Umbilical cord (tissue), 2 donors: ENCODE data around the gene KCTD8. TPM values are rescaled to one million over a fixed set of nuclear protein-coding genes. Genes with fewer than 3 reads are reported as not detected.

Experiments used
- DNase-seq: peaks from one replicate; pipeline ENCODE4 v3.0.0-alpha.2; 2015; ENCODE audit warnings: low spot score
- total RNA-seq: library from RNA; depleted of rRNA; stranded (reverse); fragments of >200 nt; gene quantifications from one replicate; pipeline ENCODE4 v1.2.3, GENCODE V29; 2014; ENCODE audit warnings: low replicate concordance; ENCODE audit not compliant: insufficient read depth

Gene KCTD8
- total RNA-seq, 1 donor from 2014 or later = 3.1 TPM

GRCh38 chr4:44162538-44163270 is 285.9 kb downstream of the KCTD8 start:
- no peak for DNase-seq

DNA sequence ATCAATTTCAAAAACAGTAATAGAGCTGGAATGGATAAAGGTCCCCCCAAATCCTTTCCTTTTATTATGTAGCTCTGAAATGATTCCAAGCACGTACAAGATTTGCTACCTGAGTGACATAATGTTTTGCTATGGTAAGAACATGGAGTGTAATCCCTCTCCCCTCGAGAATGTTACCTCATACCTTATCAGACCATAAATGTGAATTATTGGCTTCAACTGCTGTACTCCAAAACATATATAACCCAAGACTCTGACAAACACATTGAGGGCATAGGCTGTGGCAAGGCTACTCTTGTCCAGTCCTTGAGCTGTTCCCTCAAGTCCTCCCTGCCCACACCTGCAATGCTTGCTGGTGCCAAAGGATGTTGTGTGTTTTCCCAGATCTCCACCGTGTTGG is 286.9 kb downstream of the KCTD8 start:
- no peak for DNase-seq

GRCh38 chr4:44160776-44161367 is 287.7 kb downstream of the KCTD8 start:
- DNase-seq = no peak

- no peak for DNase-seq
These were observed 288.6 kb downstream of the KCTD8 start for GRCh38 chr4:44159991-44160390.

DNA sequence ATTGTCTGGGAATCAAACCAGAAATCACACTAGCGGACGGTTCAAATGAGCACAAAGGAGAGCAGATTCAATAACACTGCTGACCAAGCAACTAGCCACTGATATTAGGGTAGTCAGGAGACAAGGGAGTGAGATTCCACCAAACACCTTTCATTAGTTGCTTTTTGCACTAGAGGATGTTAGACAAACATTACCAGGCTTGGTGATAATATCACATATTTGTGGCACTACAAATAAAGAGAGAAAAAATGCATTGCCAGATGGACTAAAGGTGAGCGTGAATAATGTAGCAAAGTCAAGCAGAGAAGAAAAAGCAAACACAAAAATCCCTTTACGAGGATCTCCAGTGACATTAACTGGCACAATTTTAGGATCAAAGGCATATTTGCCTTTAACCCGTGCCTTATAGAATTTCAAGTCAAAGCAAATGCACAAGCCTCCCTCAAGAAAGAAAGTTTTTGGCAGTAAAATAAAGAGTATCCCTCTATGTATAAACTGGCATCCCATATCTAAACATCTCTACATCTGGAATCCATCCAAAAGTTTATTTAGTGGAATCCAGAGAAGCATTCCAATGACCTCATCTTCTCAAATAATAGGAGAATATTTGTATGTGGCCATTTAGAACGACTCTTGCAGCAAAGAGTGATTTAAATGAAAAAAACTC is 290.9 kb downstream of the KCTD8 start:
- peak; percentile 58 for DNase-seq

DNA sequence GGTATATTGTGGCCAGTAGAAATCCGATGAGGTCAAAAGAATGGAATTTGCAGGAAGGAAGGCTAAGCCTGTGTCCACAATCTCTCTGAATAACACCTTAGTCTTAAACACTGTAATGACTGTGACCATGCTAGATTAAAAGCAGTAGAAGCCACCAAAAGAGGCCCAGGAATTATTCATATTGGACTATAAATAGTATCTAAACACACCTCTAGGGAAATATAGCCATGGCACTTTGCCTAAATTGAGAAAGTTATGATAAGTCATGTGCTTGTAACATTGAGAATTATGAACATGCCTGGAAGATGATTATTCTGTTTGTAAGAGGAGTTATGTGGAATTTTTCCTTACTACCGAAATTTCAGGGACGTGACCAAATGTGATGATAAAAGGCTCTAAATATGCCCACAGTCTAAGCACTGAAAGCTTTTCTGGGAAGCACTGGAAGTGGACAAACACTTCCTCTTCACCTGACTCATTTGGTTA is 298.5 kb downstream of the KCTD8 start:
- DNase-seq = no peak

DNA sequence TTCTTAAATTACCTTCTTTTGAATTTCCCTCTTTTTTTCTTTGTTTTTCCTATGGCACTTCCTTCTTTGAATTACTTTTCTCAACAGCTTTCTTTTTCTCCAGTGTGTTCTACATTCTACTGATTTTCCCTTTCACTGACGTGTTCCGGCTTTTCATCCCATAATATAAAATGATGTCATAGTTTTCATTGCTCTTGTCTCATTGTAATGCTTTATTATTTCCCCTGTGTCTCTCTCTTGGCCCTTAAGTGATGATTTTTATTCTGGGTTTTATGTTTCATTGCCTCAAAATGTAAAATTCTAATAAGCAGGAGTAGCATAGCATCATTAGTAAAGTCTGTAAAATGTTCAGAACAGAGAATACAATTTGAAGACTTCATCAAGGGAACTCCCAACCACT is 299.3 kb downstream of the KCTD8 start:
- no peak for DNase-seq

DNA sequence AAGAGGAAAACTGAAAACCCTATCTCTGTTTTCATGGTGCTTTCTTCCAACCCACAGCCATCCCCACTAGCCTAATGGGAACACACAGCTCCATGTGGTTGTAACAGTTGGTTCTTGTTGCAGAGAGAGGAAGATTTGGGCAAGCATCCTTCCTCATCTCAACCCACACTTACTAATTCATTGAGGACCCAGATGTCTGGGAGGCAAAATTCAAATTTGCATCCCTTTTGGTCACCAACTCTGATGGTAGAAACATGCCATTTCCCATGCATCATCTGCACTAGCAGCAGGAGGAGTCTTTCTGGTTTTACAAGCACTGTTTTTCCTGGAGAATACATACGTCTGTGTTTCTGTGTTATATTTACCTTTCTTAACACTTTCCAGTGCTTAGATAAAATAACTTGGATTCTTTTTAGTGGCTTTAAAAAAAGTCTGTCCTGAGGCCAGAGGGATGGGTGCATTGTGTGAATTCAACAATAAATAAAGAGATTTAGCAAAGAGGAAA is 301.0 kb downstream of the KCTD8 start:
- no peak for DNase-seq

GRCh38 chr4:44146516-44146915 is 302.1 kb downstream of the KCTD8 start:
- no peak for DNase-seq

GRCh38 chr4:44145868-44146267 is 302.7 kb downstream of the KCTD8 start:
- no peak for DNase-seq

GRCh38 chr4:44132526-44132925 is 316.1 kb downstream of the KCTD8 start:
- DNase-seq = no peak

Other genes starting within 250 kb of the KCTD8 start
- gene YIPF7, start 202.8 kb upstream of the KCTD8 start, total RNA-seq = not detected
- 33.9 TPM for gene GUF1, start 229.6 kb upstream of the KCTD8 start, total RNA-seq